Stimulated activated CD8-positive, alpha-beta memory T cell treated with anti-CD3 and anti-CD28 coated beads, Interleukin-15, amount 100 ng/mL, for 24 hours (primary cell): ENCODE measurements around the gene ABCB10.
A peak's percentile ranks its signal among the peaks of the same experiment; 100 is the strongest.
"Not testable (repeated sequence)": the region's sequence is repeated elsewhere in the genome, so short reads cannot be mapped to it uniquely, and the experiment has no call there.

Source experiments
- DNase-seq: peaks from one replicate; pipeline ENCODE4 v3.0.0-alpha.2; 2020; ENCODE audit warnings: low read depth

Gene ABCB10

DNA sequence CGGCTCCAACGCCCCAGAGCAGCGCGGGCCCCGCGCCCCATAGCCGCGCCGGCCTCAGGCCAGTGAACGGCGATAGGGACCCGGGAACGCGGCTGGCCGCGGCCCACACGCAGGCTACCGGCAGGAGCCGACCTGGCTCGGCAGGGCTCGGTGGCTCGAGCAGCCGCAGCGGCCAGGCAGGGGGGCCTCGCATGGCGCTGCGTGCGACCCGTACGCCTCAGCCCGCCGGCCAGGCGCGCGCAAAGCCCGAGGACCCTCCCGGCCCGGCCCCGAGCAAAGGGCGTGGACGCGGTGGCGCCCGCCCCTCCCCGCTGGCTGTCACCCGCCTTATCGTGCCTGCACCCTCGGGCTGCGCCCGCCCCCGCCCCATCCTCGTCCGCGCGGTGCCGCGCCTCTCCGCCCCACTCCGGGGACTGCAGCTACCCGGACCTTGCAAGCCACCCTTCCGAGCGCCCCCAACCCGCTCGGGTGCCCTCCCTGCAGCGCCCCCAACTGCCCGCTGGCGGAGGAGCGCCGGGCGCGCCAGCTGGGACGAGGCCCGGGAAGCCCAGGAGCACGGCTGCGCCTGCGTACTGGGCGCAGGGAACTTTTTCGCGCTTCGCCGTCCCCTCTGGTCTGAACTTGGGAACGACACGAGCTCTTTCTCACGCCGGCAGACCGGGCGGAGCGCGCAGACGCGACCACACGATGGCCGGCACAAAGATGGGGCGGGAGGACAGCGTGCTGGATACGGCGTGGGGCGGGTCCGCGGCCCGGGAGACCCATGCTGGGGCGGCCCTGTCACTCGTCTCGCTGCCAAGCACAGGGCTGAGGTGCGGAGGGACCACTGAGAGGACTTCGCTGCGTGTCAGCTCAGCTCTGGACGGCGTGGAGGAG, at the start of gene ABCB10:
Gene ABCB10, minus strand, starts transcription at position 248 of the 876 bp plus-strand sequence. Its CDS starts 55 bp downstream, at position 193.
- peak; percentile 70 for DNase-seq

DNA sequence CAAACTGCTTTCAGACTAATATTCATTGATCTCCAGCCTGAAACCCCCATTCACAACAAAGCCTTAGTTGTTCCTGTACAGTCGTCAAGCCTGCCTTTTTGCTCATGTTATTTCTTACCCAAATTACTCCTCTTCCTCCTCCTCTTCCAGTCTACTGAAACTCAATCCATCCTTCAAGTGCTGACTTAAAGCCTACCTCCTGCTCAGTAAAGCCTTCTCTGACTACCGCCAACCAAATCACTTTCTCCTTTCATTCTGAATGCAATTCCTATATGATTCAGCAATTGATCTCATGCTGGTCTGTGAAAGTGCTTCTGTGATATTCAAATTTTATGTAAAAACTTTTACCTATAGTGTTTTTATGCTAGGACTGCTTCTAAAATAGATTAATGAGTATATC, 48.9 kb upstream of the ABCB10 start:
- no peak for DNase-seq

DNA sequence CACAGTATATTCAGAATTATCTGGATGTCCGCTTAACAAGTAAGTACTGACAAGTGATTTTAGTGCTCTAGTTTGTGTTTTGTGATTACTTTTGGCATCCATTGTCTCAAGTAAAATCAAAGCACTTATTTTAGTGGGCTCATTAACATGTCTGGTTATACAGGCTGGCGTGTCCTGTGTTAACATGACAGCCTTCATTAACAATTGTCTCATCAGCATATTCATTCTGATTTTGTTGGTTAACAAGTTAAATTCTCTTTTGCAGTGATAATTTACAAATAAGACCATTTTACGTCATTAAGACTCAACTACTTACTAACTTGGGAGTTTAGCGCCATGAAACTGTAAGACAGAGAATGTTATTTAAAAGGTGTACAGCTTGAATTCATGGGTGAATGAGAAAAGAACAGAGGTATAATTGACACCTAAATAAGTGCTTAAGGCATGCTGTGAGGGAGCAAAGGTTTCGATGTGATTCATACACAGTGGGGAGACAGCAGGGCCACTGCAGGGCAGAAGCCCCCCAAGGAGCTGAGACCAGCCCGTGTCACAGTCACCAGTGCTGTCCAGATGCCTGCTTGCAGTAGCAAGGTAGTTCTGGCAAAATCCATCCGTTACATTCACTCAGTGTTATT, 45.0 kb upstream of the ABCB10 start:
- no peak for DNase-seq

DNA sequence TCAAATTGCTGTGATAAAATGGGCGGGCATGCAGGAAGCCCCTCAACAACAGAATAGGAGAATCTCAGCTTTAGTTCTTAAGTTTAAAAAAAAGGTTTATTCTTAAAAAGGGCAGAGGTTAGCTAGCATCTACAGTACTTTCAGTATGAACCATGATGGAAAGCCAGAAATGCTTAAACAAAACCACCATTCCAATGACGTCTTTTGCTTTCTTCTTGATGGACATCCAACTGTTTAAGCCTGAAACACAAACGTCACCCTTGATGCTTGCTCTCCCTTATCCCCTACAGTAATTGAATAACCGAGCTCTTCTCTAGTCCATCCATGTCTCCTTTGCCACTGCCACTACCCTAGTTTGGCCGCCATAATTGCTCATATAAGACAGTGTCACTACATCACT, 41.7 kb upstream of the ABCB10 start:
- DNase-seq = no peak

DNA sequence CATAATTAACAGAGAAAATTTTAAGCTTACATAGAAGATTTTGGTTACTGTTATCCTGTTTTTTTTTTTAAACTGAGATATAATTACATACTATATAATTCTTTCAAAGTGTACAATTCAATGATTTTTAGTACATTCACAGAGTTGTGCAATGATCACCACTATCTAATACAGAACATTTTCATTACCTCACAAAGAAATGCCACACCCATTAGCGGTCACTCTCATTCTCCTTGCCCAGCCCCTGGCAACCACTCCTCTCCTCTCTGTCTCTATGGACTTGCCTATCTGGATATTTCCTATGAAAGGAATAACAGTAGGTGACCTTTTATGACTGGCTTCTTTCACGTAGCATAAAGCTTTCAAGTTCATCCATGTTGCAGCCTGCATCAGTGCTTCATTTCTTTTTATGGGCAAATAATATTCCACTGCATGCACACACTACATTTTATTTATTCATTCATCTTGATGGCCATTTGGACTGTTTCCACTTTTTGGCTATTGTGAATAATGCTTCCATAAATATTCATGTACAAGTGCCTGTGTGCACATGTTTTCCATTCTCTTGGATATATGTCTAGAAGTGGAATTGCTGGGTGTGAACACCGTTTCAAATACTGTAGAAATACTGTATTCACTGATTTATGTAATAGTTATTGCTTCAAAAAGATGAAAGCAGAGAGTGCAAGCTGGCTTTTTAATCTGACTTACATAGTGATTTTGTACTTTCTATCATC, 40.9 kb upstream of the ABCB10 start:
- no peak for DNase-seq

DNA sequence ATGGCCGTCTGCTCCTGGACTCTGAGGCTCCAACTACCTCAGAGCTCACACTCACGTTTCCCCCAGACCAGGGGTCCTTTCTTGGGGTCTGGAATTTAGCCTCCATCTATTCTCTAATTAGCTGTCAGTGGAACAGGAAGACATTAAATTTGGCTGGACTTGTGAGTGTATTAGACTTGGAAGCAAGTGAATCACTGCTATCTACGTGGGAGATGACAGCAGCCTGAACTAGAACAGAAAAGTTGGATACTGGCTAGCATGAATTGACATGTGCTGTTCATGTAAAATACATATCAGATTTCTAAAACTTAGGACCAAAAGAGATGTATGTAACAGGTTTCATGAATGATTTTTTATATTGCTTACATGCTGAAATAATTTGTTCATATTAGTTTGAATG, 39.4 kb upstream of the ABCB10 start:
- no peak for DNase-seq

DNA sequence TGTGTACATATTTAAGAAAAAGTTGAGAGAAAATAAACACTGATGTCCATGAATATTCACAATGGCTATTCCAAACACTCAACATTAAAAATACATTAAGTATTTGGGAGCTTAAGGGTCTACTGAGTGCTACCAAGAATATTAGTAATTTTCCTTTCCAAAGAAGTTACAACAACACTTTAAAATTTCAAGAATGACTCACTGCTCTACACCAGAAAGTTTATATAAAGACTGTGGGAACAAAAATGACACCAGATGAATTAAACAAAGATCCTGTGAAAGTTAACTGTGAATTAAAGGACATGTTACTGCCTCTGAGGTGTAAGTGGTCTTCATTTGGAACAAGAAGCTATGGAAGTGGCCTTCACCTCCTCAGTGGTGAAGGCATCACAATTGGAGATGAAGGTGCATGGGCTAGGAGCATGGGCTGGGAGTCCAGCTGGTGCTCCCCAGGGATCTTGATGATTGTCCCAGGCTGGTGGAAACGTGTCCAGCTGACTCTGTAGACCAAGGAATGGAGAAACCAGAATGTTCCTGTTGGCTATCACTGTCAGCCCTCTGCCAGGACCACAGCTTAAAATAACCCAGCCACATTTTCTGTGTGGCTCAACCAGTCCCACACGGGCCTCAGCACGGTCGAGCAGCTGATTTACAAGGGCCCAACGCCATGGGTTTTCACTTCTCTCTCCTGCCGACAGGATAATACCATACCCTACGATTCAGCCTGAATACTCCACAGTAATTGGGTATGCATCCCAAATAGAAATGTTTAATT, 38.6 kb upstream of the ABCB10 start:
- no peak for DNase-seq

DNA sequence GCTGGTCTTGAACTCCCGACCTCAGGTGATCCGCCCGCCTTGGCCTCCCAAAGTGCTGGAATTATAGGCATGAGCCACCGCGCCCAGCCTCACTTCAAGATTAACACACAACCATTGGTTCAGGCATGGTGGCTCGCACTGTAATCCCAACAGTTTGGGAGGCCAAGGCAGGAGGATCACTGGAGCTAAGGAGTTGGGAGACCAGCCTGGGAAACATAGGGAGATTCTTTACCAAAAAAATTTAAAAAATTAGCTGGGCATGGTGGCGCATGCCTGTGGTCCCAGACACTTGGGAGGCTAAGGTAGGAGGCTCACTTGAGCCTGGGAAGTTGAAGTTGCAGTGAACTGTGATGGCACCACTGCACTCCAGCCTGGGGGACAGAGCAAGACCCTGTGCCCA, 37.4 kb upstream of the ABCB10 start:
- not testable (repeated sequence) for DNase-seq

DNA sequence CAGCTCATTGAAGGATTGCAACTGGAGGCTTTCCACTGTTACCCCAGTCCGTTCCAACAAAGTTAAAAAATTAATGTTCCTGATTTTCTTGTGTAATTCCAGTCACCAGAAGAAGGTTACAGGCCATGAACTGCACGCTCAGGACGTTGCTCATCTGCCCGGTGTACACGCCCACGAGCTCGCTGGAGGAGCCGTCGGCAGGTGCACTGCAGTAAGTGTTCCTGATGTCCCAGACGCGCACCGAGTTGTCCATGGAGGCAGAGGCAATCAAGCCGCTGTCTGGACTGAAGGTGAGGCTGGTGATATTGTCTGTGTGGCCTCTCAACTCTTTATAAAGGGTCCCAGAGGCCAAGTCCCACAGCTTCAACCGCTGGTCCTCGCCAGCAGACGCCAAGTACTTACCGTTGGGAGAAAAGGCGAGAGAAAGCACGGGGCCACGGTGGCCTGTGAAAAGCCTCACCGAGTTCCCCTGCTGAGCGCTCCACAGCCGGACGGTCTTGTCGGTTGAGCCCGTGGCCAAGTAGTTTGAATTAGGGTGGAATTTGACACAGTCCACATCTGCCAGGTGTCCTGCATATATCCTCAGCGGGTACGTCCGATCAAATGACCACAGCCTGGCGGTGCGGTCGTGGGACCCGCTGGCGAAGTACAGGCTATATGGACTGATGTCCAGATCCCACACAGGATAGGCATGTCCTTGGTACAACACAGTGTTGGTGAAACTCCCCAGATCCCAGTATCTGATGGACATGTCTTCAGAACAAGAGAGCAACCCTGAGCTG, 35.9 kb upstream of the ABCB10 start:
- DNase-seq = no peak

DNA sequence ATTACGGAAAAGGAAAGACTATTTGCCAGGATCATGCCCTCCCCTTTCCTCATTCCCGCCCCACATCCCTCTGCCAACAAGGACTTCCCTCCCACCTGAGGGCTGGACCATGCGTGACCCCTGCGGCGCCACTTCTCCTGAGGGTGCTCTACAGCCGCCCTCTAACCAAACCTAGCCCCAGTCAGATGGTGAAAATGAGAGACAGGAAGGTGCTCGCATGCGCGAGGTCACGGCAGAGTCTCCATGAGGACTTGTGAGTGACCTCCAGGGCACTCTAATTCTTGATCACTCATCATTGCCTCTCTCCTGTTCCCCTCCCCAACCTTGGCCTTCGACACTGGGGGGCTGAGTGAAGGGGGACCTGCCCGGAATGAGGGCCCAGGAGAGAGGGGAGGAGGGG, 35.3 kb upstream of the ABCB10 start:
- no peak for DNase-seq

DNA sequence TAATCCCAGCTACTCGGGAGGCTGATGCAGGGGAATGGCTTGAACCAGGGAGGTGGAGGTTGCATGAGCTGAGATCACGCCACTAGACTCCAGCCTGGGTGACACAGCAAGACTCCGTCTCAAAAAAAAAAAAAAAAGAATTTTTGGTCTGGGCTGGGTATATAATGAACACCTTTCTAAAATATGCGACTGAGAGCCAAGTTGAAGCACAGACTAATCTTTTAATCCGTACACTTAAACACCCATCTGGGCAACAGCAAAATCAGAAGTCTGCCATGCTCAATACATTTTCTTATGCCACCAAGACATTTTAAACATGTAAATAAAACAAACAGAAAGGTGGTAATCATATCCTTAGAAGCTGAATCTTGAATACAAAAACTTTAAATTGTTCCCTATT, 31.6 kb upstream of the ABCB10 start:
- DNase-seq = no peak

DNA sequence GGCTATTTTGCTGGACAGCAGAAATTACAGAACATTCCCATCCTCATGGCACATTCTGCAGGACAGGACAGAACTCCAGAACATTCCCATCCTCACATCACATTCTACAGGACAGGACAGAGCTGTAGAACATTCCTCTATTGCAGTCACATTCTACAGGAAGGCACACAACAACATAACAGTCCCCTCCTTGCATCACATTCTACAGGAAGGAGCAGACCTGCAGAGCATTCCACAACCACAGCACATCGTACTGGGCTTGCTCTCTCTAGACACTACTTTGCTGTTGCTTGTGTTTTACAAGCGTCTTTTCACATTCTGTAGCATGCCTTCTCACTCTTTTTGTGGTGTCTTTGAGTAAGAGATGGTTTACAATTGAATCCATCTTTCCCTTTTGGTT, 26.8 kb upstream of the ABCB10 start:
- DNase-seq = no peak

DNA sequence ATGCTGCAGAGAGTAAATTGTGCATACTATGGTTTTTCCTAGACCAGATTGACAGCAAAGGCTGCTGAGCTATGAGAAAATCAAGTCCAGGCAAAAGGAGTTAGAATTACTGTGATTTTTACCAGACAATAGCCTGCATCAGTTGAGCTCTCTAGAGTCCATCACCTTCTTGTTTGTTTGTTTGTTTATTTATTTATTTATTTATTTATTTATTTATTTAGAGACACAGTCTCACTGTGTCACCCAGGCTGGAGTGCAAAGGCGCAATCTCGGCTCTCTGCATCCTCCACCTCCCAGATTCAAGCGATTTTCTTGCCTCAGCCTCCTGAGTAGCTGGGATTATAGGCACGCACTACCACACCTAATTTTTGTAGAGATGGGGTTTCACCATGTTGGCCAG, 24.2 kb upstream of the ABCB10 start:
- no peak for DNase-seq

DNA sequence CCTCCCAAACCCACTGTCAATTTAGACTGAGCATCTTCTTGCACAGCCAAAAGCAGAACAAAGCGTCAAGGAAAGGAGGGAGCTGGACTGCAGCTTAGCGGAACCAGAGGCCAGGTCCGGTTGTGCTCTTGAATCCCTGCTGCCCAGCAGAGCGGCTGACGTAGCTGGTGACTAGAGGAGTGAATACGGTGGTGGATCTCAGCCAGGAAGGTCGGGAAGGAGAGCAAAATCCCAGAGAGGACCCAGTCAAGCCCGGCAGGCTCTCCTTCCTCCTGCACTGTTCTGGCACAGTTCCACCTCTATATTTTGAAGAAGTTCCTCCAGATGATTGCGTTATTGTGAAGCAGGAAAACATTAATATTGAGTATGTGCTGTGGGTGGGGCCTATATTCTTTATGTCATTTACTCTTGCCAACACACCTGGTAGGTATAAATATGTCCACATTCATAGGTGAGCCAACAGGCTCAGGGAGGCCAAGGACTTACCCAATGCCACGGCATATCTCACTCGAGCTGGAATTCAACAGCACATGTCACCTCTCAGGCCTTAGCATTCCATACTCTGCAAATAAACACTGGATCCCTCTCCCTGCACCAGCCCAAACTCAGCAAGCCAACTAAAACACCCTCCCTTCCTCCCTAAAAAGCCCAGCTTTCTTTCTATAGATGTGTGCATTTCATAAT, 23.6 kb upstream of the ABCB10 start:
- DNase-seq = no peak

DNA sequence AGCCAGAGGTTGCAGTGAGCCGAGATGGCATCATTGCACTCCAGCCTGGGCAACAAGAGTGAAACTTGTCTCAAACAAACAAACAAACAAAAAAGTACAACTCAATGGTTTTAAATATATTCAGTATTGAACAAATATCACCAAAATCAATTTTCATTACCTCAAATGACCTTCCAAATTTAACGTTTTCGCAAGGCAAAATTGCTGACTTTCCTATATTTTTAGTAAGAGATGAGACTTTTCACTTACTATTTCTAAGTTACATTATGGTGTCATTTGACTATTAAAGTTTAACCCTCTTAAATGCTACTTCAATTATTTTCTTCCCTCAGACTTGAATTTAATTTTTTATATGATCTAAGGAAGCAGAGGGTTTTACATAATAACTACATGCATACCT, 23.0 kb upstream of the ABCB10 start:
- no peak for DNase-seq

DNA sequence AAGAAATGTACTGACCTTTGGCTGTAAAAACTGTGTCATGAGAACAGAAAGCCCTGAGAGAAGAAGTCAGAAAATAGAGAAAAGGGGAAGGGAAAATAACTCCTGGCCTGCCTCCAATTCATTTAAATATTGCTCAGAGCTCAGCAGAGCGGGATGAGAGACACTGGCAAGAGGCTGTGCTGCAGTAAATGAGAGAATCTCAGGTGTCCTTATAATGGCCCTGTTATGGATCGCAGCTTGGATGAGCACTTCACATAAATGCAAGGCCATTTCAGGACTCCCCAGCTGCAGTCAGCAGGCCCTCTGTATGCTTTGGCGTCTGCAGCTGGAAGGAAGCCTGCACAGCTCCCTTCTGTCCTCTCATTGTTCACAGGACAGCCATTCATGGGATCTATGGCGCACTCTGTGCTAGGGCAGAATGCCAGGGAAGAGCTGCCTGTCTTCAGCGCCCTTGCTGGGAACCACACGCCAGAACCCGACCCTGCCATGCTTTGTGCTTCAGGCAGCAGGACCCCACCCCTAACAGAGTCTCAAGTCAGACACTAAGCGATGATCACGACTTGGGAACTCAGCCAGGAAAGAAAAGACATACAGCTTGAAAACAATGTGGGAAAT, 20.7 kb upstream of the ABCB10 start:
- DNase-seq = no peak

DNA sequence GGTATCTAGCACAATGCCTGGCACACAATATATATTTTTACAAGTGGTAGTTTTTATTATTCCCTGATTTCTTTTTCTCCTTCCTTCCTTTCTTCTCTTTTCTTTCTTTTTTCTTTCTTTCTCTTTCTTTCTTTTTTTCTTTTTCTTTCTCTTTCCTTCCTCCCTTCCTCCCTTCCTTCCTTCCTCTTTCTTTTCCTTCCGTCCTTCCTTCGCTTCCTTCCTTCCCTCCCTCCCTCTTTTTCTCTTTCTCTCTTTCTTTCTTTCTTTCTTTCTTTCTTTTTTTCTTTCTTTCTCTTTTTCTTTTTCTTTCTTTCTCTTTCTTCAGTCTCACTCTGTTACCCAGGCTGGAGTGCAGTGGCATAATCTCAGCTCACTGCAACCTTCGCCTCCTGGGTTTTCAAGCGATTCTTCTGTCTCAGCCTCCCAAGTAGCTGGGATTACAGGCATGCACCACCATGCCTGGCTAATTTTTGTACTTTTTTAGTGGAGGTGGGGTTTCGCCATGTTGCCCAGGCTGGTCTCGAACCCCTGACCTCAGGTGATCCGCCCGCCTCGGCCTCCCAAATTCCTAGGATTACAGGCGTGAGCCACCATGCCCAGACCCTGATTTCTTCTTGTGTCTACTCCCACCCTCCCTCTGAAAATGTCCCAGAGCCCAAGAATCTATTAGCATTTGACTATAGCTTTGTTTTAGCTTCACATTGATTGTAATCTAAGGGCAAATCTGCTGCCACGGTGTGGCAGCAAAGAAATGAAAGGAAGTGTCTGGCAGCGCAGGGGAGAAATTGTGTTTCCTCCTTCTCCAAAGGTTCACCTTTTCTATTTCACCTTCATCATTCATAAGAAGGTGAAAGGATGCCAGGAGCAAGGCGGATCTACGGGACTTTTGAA, 19.9 kb upstream of the ABCB10 start:
- DNase-seq = no peak

DNA sequence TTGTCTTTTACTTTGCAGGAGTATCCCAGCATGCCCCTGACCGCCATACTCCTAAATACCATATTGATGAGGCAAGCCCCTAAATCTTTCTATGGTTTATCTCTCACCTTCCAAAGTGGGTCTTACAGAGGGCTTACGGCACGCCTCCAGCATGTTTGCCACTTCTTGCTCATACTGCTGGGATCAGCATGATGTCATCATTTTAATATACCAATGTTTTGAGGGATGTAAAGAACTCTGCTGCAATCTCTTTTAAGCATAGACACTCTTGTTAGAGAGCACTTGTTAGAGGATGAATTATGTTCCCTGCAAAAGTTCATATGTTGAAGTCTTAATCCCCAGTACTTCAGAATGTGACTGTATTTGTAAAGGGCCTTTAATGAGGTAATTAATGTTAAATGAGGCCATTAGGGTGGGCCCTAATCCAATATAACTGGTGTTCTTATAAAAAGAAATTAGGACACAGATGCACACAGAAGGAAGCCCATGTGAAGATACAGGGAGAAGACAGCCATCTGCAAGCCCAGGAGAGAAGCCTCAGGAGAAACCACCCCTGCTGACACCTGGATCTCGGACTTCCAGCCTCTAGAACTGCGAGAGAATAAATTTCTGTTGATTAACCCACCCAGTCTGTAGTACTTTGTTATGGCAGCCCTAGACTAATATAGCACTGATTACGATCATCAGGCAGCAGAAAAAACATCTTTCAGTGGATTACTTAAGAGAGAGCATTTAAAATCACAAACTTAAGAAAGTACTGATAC, 16.4 kb upstream of the ABCB10 start:
- no peak for DNase-seq

DNA sequence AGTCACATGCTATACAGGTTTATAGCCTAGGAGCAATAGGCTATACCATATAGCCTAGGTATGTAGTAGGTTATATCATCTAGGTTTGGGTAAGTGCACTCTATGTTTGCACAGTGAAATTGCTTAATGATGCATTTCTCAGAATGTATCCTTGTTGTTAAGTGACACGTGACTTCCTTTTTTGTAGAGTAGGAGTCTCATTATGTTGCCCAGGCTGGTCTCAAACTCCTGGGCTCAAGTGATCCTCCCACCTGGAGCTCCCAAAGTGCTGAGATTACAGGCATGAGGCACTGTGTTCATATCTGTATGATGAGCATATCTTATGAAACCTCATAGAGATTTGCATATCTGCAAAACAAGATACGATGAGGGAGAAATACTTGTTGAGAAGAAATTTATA, 13.8 kb upstream of the ABCB10 start:
- no peak for DNase-seq
